ENCODE measurements around the gene NUDT9. TPM values are rescaled to one million over a fixed set of nuclear protein-coding genes. Genes with fewer than 3 reads are reported as not detected.

Gene NUDT9
- total RNA-seq, 1 donor from 2014 or later: 26.6 TPM

DNA sequence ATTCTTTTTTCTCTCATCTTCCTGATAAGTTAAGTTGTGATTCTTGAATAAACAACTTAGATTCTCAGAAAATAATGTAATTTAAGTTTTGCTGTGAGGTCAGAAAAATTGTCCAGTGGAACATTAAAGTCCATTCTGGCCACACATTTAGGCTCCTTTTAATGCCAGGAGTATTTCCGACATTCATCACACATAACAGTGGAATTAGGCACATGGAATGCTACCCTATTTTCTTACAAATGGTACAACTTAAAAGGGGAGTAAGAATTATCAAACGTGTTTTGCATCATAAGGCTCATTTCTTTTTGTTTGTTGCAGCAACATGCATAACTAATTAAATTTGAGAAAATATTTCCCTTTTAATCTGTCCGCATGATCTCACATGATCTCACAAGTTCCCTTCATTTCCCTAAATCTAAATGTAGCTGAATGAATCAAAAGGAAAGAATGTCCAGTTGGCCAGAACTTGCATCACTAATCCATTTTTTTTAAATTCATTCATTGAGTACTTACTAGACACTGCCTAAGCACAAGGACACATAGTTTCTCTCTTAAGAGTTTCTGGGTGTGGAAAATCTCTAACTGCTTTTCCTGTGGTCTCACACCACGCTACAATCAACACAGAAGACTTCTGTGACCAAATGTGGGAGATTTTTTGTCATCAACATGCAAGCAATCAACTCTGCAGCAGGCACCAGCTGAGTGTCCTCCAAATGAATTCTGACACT lies 84.8 kb downstream of the NUDT9 start:
- DNase-seq (ENCODE audit: low spot score): no peak

Other genes with a start within 250 kb of the NUDT9 start
- 13.8 TPM for gene KLHL8, start 202.0 kb upstream of the NUDT9 start, total RNA-seq
- 1.4 TPM for gene HSD17B13, start 99.7 kb upstream of the NUDT9 start, total RNA-seq
- gene HSD17B11, start 31.4 kb upstream of the NUDT9 start, total RNA-seq: 52.7 TPM
- 302 TPM for gene SPARCL1, start 106.8 kb downstream of the NUDT9 start, total RNA-seq
- gene DSPP, start 186.0 kb downstream of the NUDT9 start, total RNA-seq: not detected
- gene DMP1, start 227.7 kb downstream of the NUDT9 start, total RNA-seq: not detected

All from mesenteric fat pad (tissue), 1 donor.